ENCODE data around the gene ATRN.
"Not testable (repeated sequence)": the region's sequence is repeated elsewhere in the genome, so short reads cannot be mapped to it uniquely, and the experiment has no call there.

Gene ATRN

GRCh38 chr20:3473324-3473723, 2.5 kb downstream of the ATRN start:
- ChIA-PET CTCF (no interaction called here), POLR2A (no interaction called here)

GRCh38 chr20:3473944-3474343, 3.1 kb downstream of the ATRN start:
- ChIA-PET CTCF (no interaction called here), POLR2A (no interaction called here)

More at GRCh38 chr20:3473324-3473723, 2.5 kb downstream of the ATRN start:
- H3K36me3 ChIP-seq (ENCODE audit: control insufficient read depth in 2 of 2, insufficient read depth in 1 of 2, low read length in 2 of 2) = no peaks in the 10 kb centered on the region; a peak in 1 of 3 replicates
- H3K27ac ChIP-seq (ENCODE audit: extremely low read depth, low read depth, low read length) = no peak overlapping the region
- TF ChIP-seq ZNF660 (tag by site-specific recombination; IDR thresholded peaks at IDR 0.05) = no peak
- TF ChIP-seq ZBTB10 (tag by site-specific recombination; IDR thresholded peaks at IDR 0.05) = no peak
- no peak for TF ChIP-seq ZBTB6 (tag by site-specific recombination; IDR thresholded peaks at IDR 0.05)
- no peak for TF ChIP-seq SETDB1 (IDR thresholded peaks at IDR 0.05; ENCODE audit: insufficient read length, low read length)
- TF ChIP-seq ZNF121 (tag by site-specific recombination; IDR thresholded peaks at IDR 0.05) = no peak
- no peak for TF ChIP-seq SCRT1 (tag by site-specific recombination; IDR thresholded peaks at IDR 0.05; ENCODE audit: borderline replicate concordance)
- no peak for TF ChIP-seq PATZ1 (tag by site-specific recombination; IDR thresholded peaks at IDR 0.05)
- no peak for TF ChIP-seq ZNF549 (tag by site-specific recombination; IDR thresholded peaks at IDR 0.05)
- no peak for TF ChIP-seq ZNF148 (tag by site-specific recombination; IDR thresholded peaks at IDR 0.05; ENCODE audit: borderline replicate concordance)
- peaks cover 6% of the 10 kb centered on the region; the same call in 1 of the 2 replicates for H3K4me1 ChIP-seq (ENCODE audit: control insufficient read depth, insufficient read depth, low read length)
- no peaks in the 10 kb centered on the region for H3K9me3 ChIP-seq (ENCODE audit: control insufficient read depth, insufficient read depth, low read depth, low read length)
- H3K4me3 ChIP-seq (ENCODE audit: low read depth, low read length) = no peak overlapping the region

GRCh38 chr20:3477003-3477860, 6.4 kb downstream of the ATRN start:
- H3K9me3 ChIP-seq (ENCODE audit: control insufficient read depth, insufficient read depth, low read depth, low read length); H3K4me3 ChIP-seq (ENCODE audit: low read depth, low read length); CTCF ChIA-PET; H3K27ac ChIP-seq (ENCODE audit: extremely low read depth, low read depth, low read length); H3K36me3 ChIP-seq (ENCODE audit: control insufficient read depth in 2 of 2, insufficient read depth in 1 of 2, low read length in 2 of 2); H3K4me1 ChIP-seq (ENCODE audit: control insufficient read depth, insufficient read depth, low read length); POLR2A ChIA-PET: not testable (repeated sequence)

More at GRCh38 chr20:3473944-3474343, 3.1 kb downstream of the ATRN start:
- no peak overlapping the region for H3K4me3 ChIP-seq (ENCODE audit: low read depth, low read length)
- TF ChIP-seq SCRT2 (tag by site-specific recombination; IDR thresholded peaks at IDR 0.05) (peak; percentile 46; the same call in 1 of the 2 replicates), SCRT1 (tag by site-specific recombination; IDR thresholded peaks at IDR 0.05; ENCODE audit: borderline replicate concordance) (peak; percentile 61), ZNF248 (tag by site-specific recombination; IDR thresholded peaks at IDR 0.05) (no peak)
- H3K4me1 ChIP-seq (ENCODE audit: control insufficient read depth, insufficient read depth, low read length) = peaks cover 6% of the 10 kb centered on the region; the same call in 1 of the 2 replicates
- no peak overlapping the region for H3K27ac ChIP-seq (ENCODE audit: extremely low read depth, low read depth, low read length)
- H3K9me3 ChIP-seq (ENCODE audit: control insufficient read depth, insufficient read depth, low read depth, low read length) = no peaks in the 10 kb centered on the region
- H3K36me3 ChIP-seq (ENCODE audit: control insufficient read depth in 2 of 2, insufficient read depth in 1 of 2, low read length in 2 of 2) = no peaks in the 10 kb centered on the region; a peak in 1 of 3 replicates
